GM12878 (cell line): ENCODE data around the gene SDK2.

Experiments used
- BCL11A ChIP-seq: IDR thresholded peaks from 2 replicates; pipeline ENCODE4 v1.6.1; 2011; ENCODE audit warnings: low read depth, low read length
- CBX3 ChIP-seq: fragments of 200-600 bp; sonication (generic); IDR thresholded peaks from 2 replicates; pipeline ENCODE4 v1.6.1; 2016; ENCODE audit warnings: low read depth, borderline replicate concordance
- CHD2 ChIP-seq: IDR thresholded peaks from 2 replicates; pipeline ENCODE4 v1.6.1; 2011; ENCODE audit warnings: low read depth, low read length, improper control_type of control experiment, borderline replicate concordance
- CTCF ChIP-seq, 3 experiments: IDR thresholded peaks in 2 of 3; conservative IDR thresholded peaks in 1 of 3; 2 replicates each; pipeline ENCODE4 v1.5.1; 2011; ENCODE audit warnings: low read depth in 3 of 3, low read length in 3 of 3, mild to moderate bottlenecking in 3 of 3, control low read depth in 2 of 3, moderate library complexity in 2 of 3, inconsistent platforms in 1 of 3, mixed read lengths in 1 of 3; ENCODE audit not compliant: control insufficient read depth in 2 of 3, insufficient read depth in 1 of 3; ENCODE audit errors: extremely low read depth in 1 of 3
- MEF2A ChIP-seq: IDR thresholded peaks from 2 replicates; pipeline ENCODE4 v1.6.1; 2011; ENCODE audit warnings: low read depth, mild to moderate bottlenecking, low read length, moderate library complexity; ENCODE audit not compliant: insufficient read depth
- MYC ChIP-seq: IDR thresholded peaks from 2 replicates; pipeline ENCODE4 v1.6.1; 2011; ENCODE audit warnings: mild to moderate bottlenecking, low read length, moderate library complexity, inconsistent platforms; ENCODE audit not compliant: insufficient read depth, insufficient replicate concordance, insufficient read length, severe bottlenecking
- POLR2A ChIP-seq: IDR thresholded peaks from 2 replicates; pipeline ENCODE4 v1.6.1; 2011; ENCODE audit warnings: low read depth, mild to moderate bottlenecking, low read length
- POLR2AphosphoS5 ChIP-seq: IDR thresholded peaks from 2 replicates; pipeline ENCODE4 v1.6.1; 2011; ENCODE audit warnings: mild to moderate bottlenecking, low read length, inconsistent platforms
- PRDM15 ChIP-seq: fragments of 450-650 bp; formaldehyde crosslinking; IDR thresholded peaks from 2 replicates; pipeline ENCODE4 v1.4.0; 2020; ENCODE audit warnings: mild to moderate bottlenecking, moderate library complexity
- RAD21 ChIP-seq: IDR thresholded peaks from 2 replicates; pipeline ENCODE4 v1.6.1; 2011; ENCODE audit warnings: mild to moderate bottlenecking, low read depth, low read length, moderate library complexity; ENCODE audit not compliant: insufficient read depth
- REST ChIP-seq: IDR thresholded peaks from 2 replicates; pipeline ENCODE4 v1.6.1; 2012; ENCODE audit warnings: mild to moderate bottlenecking, low read depth, low read length
- YY1 ChIP-seq: IDR thresholded peaks from 2 replicates; pipeline ENCODE4 v1.6.1; 2011; ENCODE audit warnings: low read depth, mild to moderate bottlenecking, low read length
- ZNF274 ChIP-seq: IDR thresholded peaks from one replicate; pipeline ENCODE4 v1.8.0; 2011; ENCODE audit not compliant: insufficient read length, insufficient read depth

- TF ChIP-seq POLR2A (no peak), CTCF (IDR thresholded peaks at IDR 0.05 in 2 of 3, conservative IDR thresholded peaks at IDR 0.05 in 1 of 3; ENCODE audit: control insufficient read depth in 2 of 3, extremely low read depth in 1 of 3, insufficient read depth in 1 of 3, low read depth in 3 of 3, low read length in 3 of 3) (no peak), MYC (no peak), ZNF274 (no peak), MEF2A (no peak), RAD21 (no peak), CHD2 (no peak), YY1 (no peak), POLR2AphosphoS5 (no peak), BCL11A (no peak), PRDM15 (no peak), CBX3 (no peak), REST (no peak)
These were observed 352.2 kb downstream of the SDK2 start for GRCh38 chr17:73292031-73292531.
